ENCODE data around the gene TBCK. TPM values are rescaled to one million over a fixed set of nuclear protein-coding genes. Genes with fewer than 3 reads are reported as not detected.

TBCK gene
- total RNA-seq, 2 experiments from 2014 or later = 46.5 to 46.9 TPM

GRCh38 chr4:106314960-106315359 is 1.0 kb downstream of the TBCK start:
- POLR2A ChIA-PET = interaction anchor here (0.6 to 1.3 kb wide), 7 partner anchors 18 to 1557 kb away, joined by 3 to 5 read pairs (median 4); no protein-coding TSS in a partner anchor

GRCh38 chr4:106312997-106313522 is 2.9 kb downstream of the TBCK start:
- BruUV-seq (replicated peaks) = no TSS peak
- Histone ChIP-seq H3K36me3 (ENCODE audit: insufficient read depth, low read length) (no peaks in the 10 kb centered on the region; the same call in 1 of the 2 replicates), H3K9me2 (ENCODE audit: insufficient read depth, low read length) (no peaks in the 10 kb centered on the region), H3K79me2 (ENCODE audit: insufficient read depth, low read depth, low read length) (peaks cover 49% of the 10 kb centered on the region), H2AFZ (ENCODE audit: low read length) (no peak overlapping the region), H3K4me1 (ENCODE audit: insufficient read depth, low read length, poor library complexity, severe bottlenecking) (peaks cover 18% of the 10 kb centered on the region), H4K20me1 (ENCODE audit: insufficient read depth, low read length) (peaks cover 11% of the 10 kb centered on the region; the same call in 1 of the 2 replicates), H3K27ac (ENCODE audit: low read depth, low read length, poor library complexity, severe bottlenecking) (no peak overlapping the region), H3K4me3 (ENCODE audit: low read depth, low read length, poor library complexity, severe bottlenecking) (no peak overlapping the region), H3K9me3 (ENCODE audit: low read length) (no peaks in the 10 kb centered on the region), H3K4me2 (ENCODE audit: low read length) (no peak overlapping the region)
- intact Hi-C loops (cut with micrococcal nuclease; ENCODE audit: unreplicated experiment) = loop anchor here (10.0 kb wide), 2 partner anchors 598 to 1622 kb away; partner anchors contain the start of gene CYP2U1
- no peak for DNase-seq (ENCODE audit: low spot score)
- no peak for TF ChIP-seq CTCF (conservative IDR thresholded peaks at IDR 0.05; ENCODE audit: low read length)
- no peak for TF ChIP-seq EZH2phosphoT487 (IDR thresholded peaks at IDR 0.05; ENCODE audit: borderline replicate concordance, low read depth, low read length)
- CTCF ChIA-PET (ENCODE audit: unreplicated experiment) = no interaction called here
- POLR2A ChIA-PET = interaction anchor here (0.6 to 1.3 kb wide), 4 partner anchors 9 to 959 kb away, joined by 3 to 5 read pairs (median 4); no protein-coding TSS in a partner anchor

More at GRCh38 chr4:106314960-106315359, 1.0 kb downstream of the TBCK start:
- Histone ChIP-seq H3K9me3 (ENCODE audit: low read length) (no peaks in the 10 kb centered on the region), H3K9me2 (ENCODE audit: insufficient read depth, low read length) (no peaks in the 10 kb centered on the region), H3K36me3 (ENCODE audit: insufficient read depth, low read length) (peaks cover 11% of the 10 kb centered on the region), H3K4me2 (ENCODE audit: low read length) (peak overlapping the region; percentile 92), H3K4me1 (ENCODE audit: insufficient read depth, low read length, poor library complexity, severe bottlenecking) (peaks cover 24% of the 10 kb centered on the region), H3K27ac (ENCODE audit: low read depth, low read length, poor library complexity, severe bottlenecking) (no peak overlapping the region), H4K20me1 (ENCODE audit: insufficient read depth, low read length) (peaks cover 12% of the 10 kb centered on the region; the same call in 1 of the 2 replicates), H2AFZ (ENCODE audit: low read length) (no peak overlapping the region), H3K4me3 (ENCODE audit: low read depth, low read length, poor library complexity, severe bottlenecking) (peak overlapping the region; percentile 92), H3K79me2 (ENCODE audit: insufficient read depth, low read depth, low read length) (peaks cover 68% of the 10 kb centered on the region)
- BruUV-seq (replicated peaks) = no TSS peak
- CTCF ChIA-PET (ENCODE audit: unreplicated experiment) = no interaction called here
- DNase-seq (ENCODE audit: low spot score) = no peak
- TF ChIP-seq CTCF (conservative IDR thresholded peaks at IDR 0.05; ENCODE audit: low read length) (no peak), EZH2phosphoT487 (IDR thresholded peaks at IDR 0.05; ENCODE audit: borderline replicate concordance, low read depth, low read length) (no peak)
- intact Hi-C loops (cut with micrococcal nuclease; ENCODE audit: unreplicated experiment) = loop anchor here (5.0 to 10.0 kb wide), 4 partner anchors 600 to 1620 kb away; partner anchors contain the start of genes CYP2U1, PAPSS1 and PPA2

- no peak overlapping the region for H3K4me2 ChIP-seq (ENCODE audit: low read length)
- H3K9me2 ChIP-seq (ENCODE audit: insufficient read depth, low read length) = no peaks in the 10 kb centered on the region
- POLR2A ChIA-PET = interaction anchor here (1.3 kb wide), 1 partner anchor 9 kb away, joined by 4 read pairs; no protein-coding TSS in a partner anchor
- no peaks in the 10 kb centered on the region; the same call in 1 of the 2 replicates for H3K36me3 ChIP-seq (ENCODE audit: insufficient read depth, low read length)
- CTCF ChIA-PET (ENCODE audit: unreplicated experiment) = no interaction called here
- no peak overlapping the region for H2AFZ ChIP-seq (ENCODE audit: low read length)
- peaks cover 6% of the 10 kb centered on the region; the same call in 1 of the 2 replicates for H4K20me1 ChIP-seq (ENCODE audit: insufficient read depth, low read length)
- BruUV-seq (replicated peaks) = no TSS peak
- H3K27ac ChIP-seq (ENCODE audit: low read depth, low read length, poor library complexity, severe bottlenecking) = no peak overlapping the region
- H3K79me2 ChIP-seq (ENCODE audit: insufficient read depth, low read depth, low read length) = peaks cover 42% of the 10 kb centered on the region
- H3K9me3 ChIP-seq (ENCODE audit: low read length) = no peaks in the 10 kb centered on the region
- DNase-seq (ENCODE audit: low spot score) = no peak
- H3K4me3 ChIP-seq (ENCODE audit: low read depth, low read length, poor library complexity, severe bottlenecking) = no peak overlapping the region
- TF ChIP-seq CTCF (conservative IDR thresholded peaks at IDR 0.05; ENCODE audit: low read length) (no peak), EZH2phosphoT487 (IDR thresholded peaks at IDR 0.05; ENCODE audit: borderline replicate concordance, low read depth, low read length) (no peak)
- intact Hi-C loops (cut with micrococcal nuclease; ENCODE audit: unreplicated experiment) = loop anchor here (10.0 kb wide), 2 partner anchors 598 to 1622 kb away; partner anchors contain the start of gene CYP2U1
- H3K4me1 ChIP-seq (ENCODE audit: insufficient read depth, low read length, poor library complexity, severe bottlenecking) = peaks cover 11% of the 10 kb centered on the region
These were observed 3.6 kb downstream of the TBCK start for GRCh38 chr4:106312377-106312776.

All from OCI-LY7 (cell line).